Breast epithelium (tissue), 3 donors: ENCODE measurements around the gene SLC35A4.

Source experiments
- CTCF ChIP-seq, 3 donors: fragments of 450-650 bp; IDR thresholded peaks; one replicate each; pipeline ENCODE4 v1.5.1; 2016 to 2017; ENCODE audit warnings: antibody characterized with exemption in 3 of 3, mild to moderate bottlenecking in 3 of 3, moderate library complexity in 3 of 3
- POLR2A ChIP-seq: fragments of 450-650 bp; IDR thresholded peaks from one replicate; pipeline ENCODE4 v1.6.1; 2016; ENCODE audit warnings: antibody characterized with exemption, mild to moderate bottlenecking, moderate library complexity
- POLR2AphosphoS5 ChIP-seq, 3 donors: sonication (generic); formaldehyde crosslinking; IDR thresholded peaks; one replicate each; pipeline ENCODE4 v1.6.1; 2017; ENCODE audit warnings: antibody characterized with exemption in 3 of 3

GRCh38 chr5:140546851-140547507, 17.6 kb upstream of the SLC35A4 start:
- TF ChIP-seq CTCF (IDR thresholded peaks at IDR 0.05) (no peak), POLR2AphosphoS5 (IDR thresholded peaks at IDR 0.05) (no peak), POLR2A (no peak)
